OCI-LY7 (cell line): Measurements from ENCODE around the gene TGIF2. TPM values are rescaled to one million over a fixed set of nuclear protein-coding genes. Genes with fewer than 3 reads are reported as not detected.

Experiments
- BruUV-seq: library from RNA; stranded (reverse); fragments of 400-500 nt; replicated peaks from 2 replicates; lab custom pipeline; 2021; lab: Mats Ljungman, UMichigan
- CTCF ChIA-PET: fragments of 300-600 bp; sonication (Branson Sonifier 250); formaldehyde crosslinking; loops from one replicate; lab custom pipeline; 2022; ENCODE audit warnings: antibody characterized with exemption; ENCODE audit not compliant: unreplicated experiment; lab: Charles Lee
- POLR2A ChIA-PET: fragments of 300-600 bp; sonication (Branson Sonifier 250); formaldehyde crosslinking; loops from one replicate; lab custom pipeline; 2022; ENCODE audit warnings: antibody characterized with exemption; lab: Charles Lee
- DNase-seq: peaks from one replicate; pipeline ENCODE4 v3.0.0-alpha.2; 2015; ENCODE audit warnings: low spot score
- H2AFZ ChIP-seq: fragments of 200-600 bp; sonication (generic), shearing (Covaris generic); 2 replicates; pipeline ENCODE4 v1.6.1; 2014; ENCODE audit warnings: mild to moderate bottlenecking, antibody characterized with exemption, low read length, moderate library complexity
- H3K27ac ChIP-seq: fragments of 200-600 bp; sonication (generic); 2 replicates; pipeline ENCODE4 v1.5.1; 2014; ENCODE audit warnings: mixed run types, low read depth, mild to moderate bottlenecking, moderate library complexity, low read length, inconsistent platforms; ENCODE audit not compliant: poor library complexity, severe bottlenecking
- H3K36me3 ChIP-seq: fragments of 200-600 bp; sonication (generic); 2 replicates; pipeline ENCODE4 v1.6.1; 2014; ENCODE audit warnings: mild to moderate bottlenecking, antibody characterized with exemption, low read length, moderate library complexity, mixed read lengths; ENCODE audit not compliant: insufficient read depth
- H3K4me1 ChIP-seq: fragments of 200-600 bp; sonication (generic); 2 replicates; pipeline ENCODE4 v1.5.1; 2014; ENCODE audit warnings: mild to moderate bottlenecking, low read length; ENCODE audit not compliant: insufficient read depth, poor library complexity, severe bottlenecking
- H3K4me2 ChIP-seq: fragments of 200-600 bp; sonication (generic); 2 replicates; pipeline ENCODE4 v1.6.1; 2014; ENCODE audit warnings: mild to moderate bottlenecking, low read length
- H3K4me3 ChIP-seq: fragments of 200-600 bp; sonication (generic); 2 replicates; pipeline ENCODE4 v1.5.1; 2014; ENCODE audit warnings: mild to moderate bottlenecking, low read depth, low read length; ENCODE audit not compliant: poor library complexity, severe bottlenecking
- H3K79me2 ChIP-seq: fragments of 200-600 bp; sonication (generic); 2 replicates; pipeline ENCODE4 v1.6.1; 2016; ENCODE audit warnings: low read depth, mild to moderate bottlenecking, low read length, moderate library complexity, mixed read lengths; ENCODE audit not compliant: insufficient read depth
- H3K9me2 ChIP-seq: fragments of 200-600 bp; sonication (generic); 2 replicates; pipeline ENCODE4 v1.6.1; 2016; ENCODE audit warnings: mild to moderate bottlenecking, low read length, mixed read lengths; ENCODE audit not compliant: insufficient read depth
- H3K9me3 ChIP-seq: fragments of 200-600 bp; sonication (generic); 2 replicates; pipeline ENCODE4 v1.6.1; 2014; ENCODE audit warnings: mild to moderate bottlenecking, mixed run types, low read length, mixed read lengths
- H4K20me1 ChIP-seq: fragments of 200-600 bp; sonication (generic); 2 replicates; pipeline ENCODE4 v1.6.1; 2014; ENCODE audit warnings: mild to moderate bottlenecking, antibody characterized with exemption, low read length, moderate library complexity, mixed read lengths; ENCODE audit not compliant: insufficient read depth
- EZH2phosphoT487 ChIP-seq: fragments of 200-600 bp; sonication (generic); IDR thresholded peaks from 2 replicates; pipeline ENCODE4 v1.6.1; 2018; ENCODE audit warnings: low read depth, borderline replicate concordance, mild to moderate bottlenecking, mixed run types, antibody characterized with exemption, low read length, moderate library complexity, mixed read lengths
- intact Hi-C: fragments of 100-400 bp; cut with micrococcal nuclease; formaldehyde crosslinking; loops from one replicate; pipeline ENCODE4 v1.10.0; 2022; ENCODE audit not compliant: unreplicated experiment
- total RNA-seq, 2 experiments: library from RNA; depleted of rRNA in 1 of 2; stranded (reverse); fragments of >200 nt in 1 of 2; shearing (Covaris generic) in 1 of 2; gene quantifications; 2 replicates each; pipeline ENCODE4 v1.2.3, GENCODE V29; 2014 to 2022
- TF ChIP-seq, protein P1 (sequence below): fragments of 200-600 bp; sonication (generic); conservative IDR thresholded peaks from 2 replicates; pipeline ENCODE4 v1.5.1; 2014; ENCODE audit warnings: mild to moderate bottlenecking, antibody characterized with exemption, low read length, moderate library complexity, mixed read lengths

The TGIF2 gene
- total RNA-seq, 2 experiments from 2014 or later = 41.3 to 45.2 TPM

DNA sequence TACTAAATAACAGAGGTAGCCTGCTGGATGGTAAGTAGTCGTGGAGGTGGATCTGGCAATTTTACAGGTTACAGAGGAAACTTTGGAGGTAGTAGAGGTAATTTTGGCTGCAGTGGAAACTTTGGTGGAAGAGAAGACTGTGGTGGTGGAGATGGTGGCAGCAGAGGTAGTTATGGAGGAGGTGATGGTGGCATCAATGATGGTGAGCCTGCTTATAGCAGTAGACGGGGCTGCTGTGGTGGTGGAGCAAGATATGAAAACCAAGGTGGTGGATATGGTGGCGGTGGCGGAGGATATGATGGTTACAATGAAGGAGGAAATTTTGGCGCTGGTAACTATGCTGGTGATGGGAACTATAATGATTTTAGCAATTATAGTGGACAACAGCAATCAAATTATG is 47.5 kb downstream of the TGIF2 start:
- Histone ChIP-seq H3K4me3 (no peak overlapping the region), H3K36me3 (peaks cover 2% of the 10 kb centered on the region; the same call in 1 of the 2 replicates), H3K27ac (no peak overlapping the region), H3K9me2 (no peaks in the 10 kb centered on the region), H3K4me1 (no peaks in the 10 kb centered on the region), H3K9me3 (no peaks in the 10 kb centered on the region), H2AFZ (no peak overlapping the region), H3K4me2 (no peak overlapping the region), H4K20me1 (no peaks in the 10 kb centered on the region), H3K79me2 (no peaks in the 10 kb centered on the region)
- ChIA-PET POLR2A (no interaction called here), CTCF (no interaction called here)
- no peak for DNase-seq
- intact Hi-C loops = no loop called here
- TF ChIP-seq, protein P1, sequence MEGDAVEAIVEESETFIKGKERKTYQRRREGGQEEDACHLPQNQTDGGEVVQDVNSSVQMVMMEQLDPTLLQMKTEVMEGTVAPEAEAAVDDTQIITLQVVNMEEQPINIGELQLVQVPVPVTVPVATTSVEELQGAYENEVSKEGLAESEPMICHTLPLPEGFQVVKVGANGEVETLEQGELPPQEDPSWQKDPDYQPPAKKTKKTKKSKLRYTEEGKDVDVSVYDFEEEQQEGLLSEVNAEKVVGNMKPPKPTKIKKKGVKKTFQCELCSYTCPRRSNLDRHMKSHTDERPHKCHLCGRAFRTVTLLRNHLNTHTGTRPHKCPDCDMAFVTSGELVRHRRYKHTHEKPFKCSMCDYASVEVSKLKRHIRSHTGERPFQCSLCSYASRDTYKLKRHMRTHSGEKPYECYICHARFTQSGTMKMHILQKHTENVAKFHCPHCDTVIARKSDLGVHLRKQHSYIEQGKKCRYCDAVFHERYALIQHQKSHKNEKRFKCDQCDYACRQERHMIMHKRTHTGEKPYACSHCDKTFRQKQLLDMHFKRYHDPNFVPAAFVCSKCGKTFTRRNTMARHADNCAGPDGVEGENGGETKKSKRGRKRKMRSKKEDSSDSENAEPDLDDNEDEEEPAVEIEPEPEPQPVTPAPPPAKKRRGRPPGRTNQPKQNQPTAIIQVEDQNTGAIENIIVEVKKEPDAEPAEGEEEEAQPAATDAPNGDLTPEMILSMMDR = no peak
- TF ChIP-seq EZH2phosphoT487 = no peak
- no TSS peak for BruUV-seq

DNA sequence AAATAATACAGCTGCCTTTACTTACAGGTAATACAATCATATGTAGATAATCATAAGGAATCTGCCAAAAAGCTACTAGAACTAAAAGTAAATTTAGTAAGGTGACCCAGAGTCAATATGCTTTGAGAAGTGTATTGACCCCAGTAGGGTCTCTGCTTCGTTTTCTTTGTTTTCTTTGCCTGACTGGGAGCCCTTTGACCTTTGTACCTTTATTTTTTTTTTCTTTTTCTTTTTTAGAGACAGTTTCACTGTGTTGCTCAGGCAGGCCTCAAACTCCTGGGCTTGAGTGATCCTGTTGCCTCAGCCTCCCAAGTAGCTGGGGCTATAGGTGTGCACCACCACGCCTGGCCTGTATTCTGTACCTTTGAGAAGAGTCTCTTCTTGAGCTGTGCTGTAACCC is 50.0 kb downstream of the TGIF2 start:
- no peak for TF ChIP-seq EZH2phosphoT487
- TF ChIP-seq, protein P1 = no peak

DNA sequence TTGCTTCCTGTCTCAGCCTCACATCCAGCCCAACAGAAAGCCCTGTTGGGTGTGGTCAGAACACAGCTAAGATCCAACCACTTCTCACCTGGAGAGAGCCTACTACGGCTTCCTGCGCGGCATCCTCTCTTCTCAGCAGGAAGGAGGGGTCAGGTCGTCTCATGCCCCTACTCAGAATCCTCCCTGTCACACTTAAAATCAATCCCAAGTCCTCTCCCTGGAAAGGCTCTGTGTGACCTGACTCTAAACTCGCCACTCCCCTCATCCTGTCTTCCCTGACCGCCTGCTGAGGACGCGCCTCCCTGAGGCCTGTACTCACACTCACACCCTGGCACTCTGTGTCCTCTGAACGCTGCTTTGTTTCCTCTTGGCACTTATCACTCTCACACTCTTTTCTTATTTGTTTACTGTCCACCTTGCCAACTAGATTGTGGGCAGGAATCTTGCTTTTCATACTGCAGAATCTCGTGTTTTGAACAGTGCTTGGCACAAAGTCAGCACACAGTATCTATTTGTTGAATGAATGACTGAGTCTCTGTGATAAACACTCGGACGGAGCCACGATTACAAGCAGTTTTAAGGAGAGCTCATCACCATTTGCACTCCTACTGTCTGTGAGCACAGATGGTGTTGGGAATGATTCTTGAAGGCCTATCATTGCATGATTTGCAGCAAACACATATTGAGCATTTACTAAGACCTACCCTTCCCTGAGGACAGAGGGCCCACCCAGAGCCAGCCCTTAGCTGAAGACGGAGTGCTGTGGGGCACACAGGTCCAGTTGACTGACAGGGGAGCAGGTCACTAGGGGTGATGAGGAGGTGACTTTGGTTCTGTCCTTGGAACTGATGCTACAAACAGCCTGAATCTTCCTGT is 50.9 kb downstream of the TGIF2 start:
- no peak overlapping the region for H2AFZ ChIP-seq
- no peaks in the 10 kb centered on the region for H3K9me3 ChIP-seq
- ChIA-PET POLR2A (interaction anchor here (0.5 to 0.8 kb wide), 2 partner anchors 27 to 767 kb away, joined by 3 read pairs; no protein-coding TSS in a partner anchor), CTCF (no interaction called here)
- no peaks in the 10 kb centered on the region for H3K79me2 ChIP-seq
- H3K36me3 ChIP-seq = no peaks in the 10 kb centered on the region
- H4K20me1 ChIP-seq = no peaks in the 10 kb centered on the region
- H3K4me3 ChIP-seq = no peak overlapping the region
- DNase-seq = no peak
- no peak overlapping the region for H3K27ac ChIP-seq
- no TSS peak for BruUV-seq
- no peak overlapping the region for H3K4me2 ChIP-seq
- TF ChIP-seq, protein P1 = no peak
- no peak for TF ChIP-seq EZH2phosphoT487
- H3K4me1 ChIP-seq = peaks cover under 1% of the 10 kb centered on the region
- no peaks in the 10 kb centered on the region for H3K9me2 ChIP-seq
- intact Hi-C loops = no loop called here

More for the DNA sequence above, 50.0 kb downstream of the TGIF2 start:
- no TSS peak for BruUV-seq
- H3K27ac ChIP-seq = no peak overlapping the region
- DNase-seq = no peak
- H2AFZ ChIP-seq = no peak overlapping the region
- no peak overlapping the region for H3K4me3 ChIP-seq
- H3K79me2 ChIP-seq = no peaks in the 10 kb centered on the region
- intact Hi-C loops = no loop called here
- H3K4me1 ChIP-seq = no peaks in the 10 kb centered on the region
- CTCF ChIA-PET = no interaction called here
- no peak overlapping the region for H3K4me2 ChIP-seq
- H3K9me2 ChIP-seq = no peaks in the 10 kb centered on the region
- no peaks in the 10 kb centered on the region for H3K36me3 ChIP-seq
- H3K9me3 ChIP-seq = no peaks in the 10 kb centered on the region
- H4K20me1 ChIP-seq = no peaks in the 10 kb centered on the region
- POLR2A ChIA-PET = interaction anchor here (0.6 to 0.7 kb wide), 2 partner anchors 10 to 253 kb away, joined by 3 to 9 read pairs; partner anchors contain the start of gene TLDC2
